AG04449 (cell line): ENCODE data around the gene CCDC187.

ENCODE experiments used
- CTCF ChIA-PET: fragments of 350-600 bp; formaldehyde crosslinking; extraction: SDS; loops from one replicate; lab custom pipeline; 2021; ENCODE audit warnings: antibody characterized with exemption; lab: Yijun Ruan, JAX
- POLR2A ChIA-PET: fragments of 400-600, 350-600 bp; formaldehyde crosslinking; extraction: SDS; loops from one replicate; lab custom pipeline; 2020; ENCODE audit warnings: antibody characterized with exemption, inconsistent platforms; lab: Yijun Ruan, JAX
- DNase-seq: peaks from one replicate; pipeline ENCODE4 v3.0.0-alpha.2; 2010; ENCODE audit warnings: low read depth, low spot score
- H3K4me3 ChIP-seq: 2 replicates; pipeline ENCODE4 v1.5.1; 2011; ENCODE audit warnings: low read depth, mild to moderate bottlenecking, control low read depth, low read length
- CTCF ChIP-seq: IDR thresholded peaks from one replicate; pipeline ENCODE4 v1.5.1; 2011; ENCODE audit warnings: mild to moderate bottlenecking, moderate library complexity, low read length, control low read depth, inconsistent platforms; ENCODE audit not compliant: insufficient read depth; ENCODE audit errors: missing control alignments

Gene CCDC187

GRCh38 chr9:136327304-136327974 lies 23.5 kb upstream of the CCDC187 start, which contains the start of gene GPSM1:
TSS of gene GPSM1 (plus strand) at chr9:136327539. CDS start at chr9:136327696, 157 bp downstream.
- no peak for DNase-seq
- POLR2A ChIA-PET = interaction anchor here (1.0 kb wide), 1 partner anchor 9 kb away, joined by 4 read pairs; no protein-coding TSS in a partner anchor

GRCh38 chr9:136326761-136327303 lies 22.9 kb upstream of the CCDC187 start:
- no peak for TF ChIP-seq CTCF
- no peak for DNase-seq
- POLR2A ChIA-PET = interaction anchor here (1.0 to 1.5 kb wide), 4 partner anchors 11 to 401 kb away, joined by 3 to 7 read pairs (median 4); partner anchors contain the start of gene DNLZ
- peak overlapping the region; percentile 47 for H3K4me3 ChIP-seq
- CTCF ChIA-PET = interaction anchor here (1.1 to 5.7 kb wide), 7 partner anchors 13 to 74 kb away, joined by 5 to 70 read pairs (median 14); partner anchors contain the start of gene DNLZ

More at GRCh38 chr9:136327304-136327974, 23.5 kb upstream of the CCDC187 start, which contains the start of gene GPSM1:
- peak within 1 kb of the TSS; percentile 79 for H3K4me3 ChIP-seq
- CTCF ChIA-PET = interaction anchor here (0.6 to 5.7 kb wide), 7 partner anchors 8 to 360 kb away, joined by 3 to 29 read pairs (median 6); partner anchors contain the start of gene DNLZ
- no peak for TF ChIP-seq CTCF

GRCh38 chr9:136326061-136326760 lies 22.3 kb upstream of the CCDC187 start:
- POLR2A ChIA-PET = interaction anchor here (1.0 to 1.5 kb wide), 5 partner anchors 11 to 402 kb away, joined by 3 to 7 read pairs (median 4); partner anchors contain the start of gene DNLZ
- peak; percentile 70 for DNase-seq
- no peak for TF ChIP-seq CTCF
- CTCF ChIA-PET = interaction anchor here (1.0 to 5.7 kb wide), 6 partner anchors 10 to 75 kb away, joined by 3 to 70 read pairs (median 14); partner anchors contain the start of gene DNLZ
- peak overlapping the region; percentile 47 for H3K4me3 ChIP-seq

GRCh38 chr9:136325358-136325757 lies 21.5 kb upstream of the CCDC187 start:
- no peak overlapping the region for H3K4me3 ChIP-seq
- ChIA-PET POLR2A (interaction anchor here (1.0 to 1.5 kb wide), 3 partner anchors 12 to 49 kb away, joined by 4 to 7 read pairs (median 5); partner anchors contain the start of gene DNLZ), CTCF (interaction anchor here (1.0 to 4.4 kb wide), 5 partner anchors 11 to 75 kb away, joined by 3 to 70 read pairs (median 13); partner anchors contain the start of gene DNLZ)
- no peak for TF ChIP-seq CTCF
- DNase-seq = no peak

- TF ChIP-seq CTCF = no peak
- no peak overlapping the region for H3K4me3 ChIP-seq
- CTCF ChIA-PET = interaction anchor here (0.8 to 4.4 kb wide), 5 partner anchors 10 to 76 kb away, joined by 5 to 70 read pairs (median 13); partner anchors contain the start of gene DNLZ
- no peak for DNase-seq
- POLR2A ChIA-PET = interaction anchor here (1.5 kb wide), 1 partner anchor 39 kb away, joined by 7 read pairs; the partner anchor contains the start of gene DNLZ
Measured at GRCh38 chr9:136324501-136325300, 20.8 kb upstream of the CCDC187 start.
